ENCODE data around the gene OVCH1.

Gene OVCH1, protein sequence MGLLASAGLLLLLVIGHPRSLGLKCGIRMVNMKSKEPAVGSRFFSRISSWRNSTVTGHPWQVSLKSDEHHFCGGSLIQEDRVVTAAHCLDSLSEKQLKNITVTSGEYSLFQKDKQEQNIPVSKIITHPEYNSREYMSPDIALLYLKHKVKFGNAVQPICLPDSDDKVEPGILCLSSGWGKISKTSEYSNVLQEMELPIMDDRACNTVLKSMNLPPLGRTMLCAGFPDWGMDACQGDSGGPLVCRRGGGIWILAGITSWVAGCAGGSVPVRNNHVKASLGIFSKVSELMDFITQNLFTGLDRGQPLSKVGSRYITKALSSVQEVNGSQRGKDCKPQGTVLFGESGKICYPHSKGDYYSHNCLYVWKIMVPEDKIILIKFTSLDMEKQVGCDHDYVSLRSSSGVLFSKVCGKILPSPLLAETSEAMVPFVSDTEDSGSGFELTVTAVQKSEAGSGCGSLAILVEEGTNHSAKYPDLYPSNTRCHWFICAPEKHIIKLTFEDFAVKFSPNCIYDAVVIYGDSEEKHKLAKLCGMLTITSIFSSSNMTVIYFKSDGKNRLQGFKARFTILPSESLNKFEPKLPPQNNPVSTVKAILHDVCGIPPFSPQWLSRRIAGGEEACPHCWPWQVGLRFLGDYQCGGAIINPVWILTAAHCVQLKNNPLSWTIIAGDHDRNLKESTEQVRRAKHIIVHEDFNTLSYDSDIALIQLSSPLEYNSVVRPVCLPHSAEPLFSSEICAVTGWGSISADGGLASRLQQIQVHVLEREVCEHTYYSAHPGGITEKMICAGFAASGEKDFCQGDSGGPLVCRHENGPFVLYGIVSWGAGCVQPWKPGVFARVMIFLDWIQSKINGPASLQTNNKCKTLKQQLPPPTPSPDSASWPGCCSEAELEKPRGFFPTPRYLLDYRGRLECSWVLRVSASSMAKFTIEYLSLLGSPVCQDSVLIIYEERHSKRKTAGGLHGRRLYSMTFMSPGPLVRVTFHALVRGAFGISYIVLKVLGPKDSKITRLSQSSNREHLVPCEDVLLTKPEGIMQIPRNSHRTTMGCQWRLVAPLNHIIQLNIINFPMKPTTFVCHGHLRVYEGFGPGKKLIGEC

DNA sequence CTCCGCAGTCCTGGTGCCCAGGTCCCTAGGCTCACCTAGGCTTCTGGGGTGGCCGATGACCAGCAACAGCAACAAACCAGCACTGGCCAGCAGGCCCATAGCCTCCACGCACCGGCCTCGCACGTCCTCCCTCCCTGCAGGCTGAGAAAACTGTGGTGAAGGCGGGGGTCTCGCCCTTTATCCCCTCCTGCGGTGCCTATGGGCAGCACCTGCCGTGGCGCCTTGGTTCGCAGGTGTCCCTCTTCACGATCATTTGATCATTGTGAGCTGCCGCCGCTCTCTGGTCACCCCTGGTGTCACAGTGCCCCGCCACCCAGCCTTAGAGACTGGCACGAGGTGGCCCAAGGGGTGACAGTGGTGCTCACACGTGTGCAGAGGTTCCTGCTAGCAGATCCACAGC lies at the start of gene OVCH1:
Gene OVCH1 (minus strand): TSS at position 99 of the 400 bp plus-strand sequence. CDS start 0 bp downstream, at position 99.
- TF ChIP-seq GATA3 (IDR thresholded peaks at IDR 0.05; ENCODE audit: low read depth, low read length): no peak
- no peak for TF ChIP-seq GATA2 (IDR thresholded peaks at IDR 0.05; ENCODE audit: low read depth, low read length)

DNA sequence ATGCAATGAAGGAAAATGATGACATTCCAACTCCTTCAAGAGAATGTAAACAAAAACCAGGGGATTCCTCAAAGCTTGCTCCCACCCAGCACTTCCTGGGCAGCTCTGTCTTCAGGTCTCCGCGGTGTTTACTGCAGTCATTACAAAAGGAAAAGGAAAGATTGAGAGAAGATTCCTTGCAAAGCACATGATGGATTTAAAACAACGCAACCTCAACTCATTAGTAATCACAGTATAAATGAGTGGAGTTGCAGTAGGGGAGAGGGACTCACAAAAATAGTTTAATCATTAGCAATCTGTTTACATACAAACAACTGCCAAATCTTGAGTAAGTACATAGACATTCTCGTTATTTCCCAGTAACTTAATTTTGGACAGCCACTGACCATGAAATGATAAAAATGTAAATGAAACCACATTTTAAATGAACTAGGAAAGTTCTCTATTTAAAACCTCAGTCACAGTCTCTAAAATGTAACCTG lies 49.7 kb upstream of the OVCH1 start:
- TF ChIP-seq GATA2 (IDR thresholded peaks at IDR 0.05; ENCODE audit: low read depth, low read length) (no peak), GATA3 (IDR thresholded peaks at IDR 0.05; ENCODE audit: low read depth, low read length) (no peak)

DNA sequence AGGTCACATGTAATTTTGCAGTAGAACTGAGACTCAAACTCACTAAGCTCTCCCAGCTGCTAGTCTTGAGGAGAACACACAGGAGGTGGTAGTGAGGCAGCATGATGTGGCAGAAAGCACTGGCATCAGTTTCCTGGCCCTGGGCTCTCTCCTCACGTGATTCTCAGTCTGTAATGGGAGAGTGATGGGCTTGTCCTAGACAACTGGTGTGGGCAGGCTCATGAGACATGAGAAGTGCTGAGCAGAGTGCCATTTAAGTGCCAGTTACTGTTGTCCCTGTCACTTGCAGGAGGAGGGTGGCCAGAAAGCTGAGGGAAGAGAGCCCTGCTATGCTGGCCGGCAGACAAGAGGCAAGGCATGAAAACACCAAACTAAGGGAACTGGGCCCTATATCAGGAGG lies 48.5 kb upstream of the OVCH1 start:
- TF ChIP-seq GATA2 (IDR thresholded peaks at IDR 0.05; ENCODE audit: low read depth, low read length) (no peak), GATA3 (IDR thresholded peaks at IDR 0.05; ENCODE audit: low read depth, low read length) (no peak)

DNA sequence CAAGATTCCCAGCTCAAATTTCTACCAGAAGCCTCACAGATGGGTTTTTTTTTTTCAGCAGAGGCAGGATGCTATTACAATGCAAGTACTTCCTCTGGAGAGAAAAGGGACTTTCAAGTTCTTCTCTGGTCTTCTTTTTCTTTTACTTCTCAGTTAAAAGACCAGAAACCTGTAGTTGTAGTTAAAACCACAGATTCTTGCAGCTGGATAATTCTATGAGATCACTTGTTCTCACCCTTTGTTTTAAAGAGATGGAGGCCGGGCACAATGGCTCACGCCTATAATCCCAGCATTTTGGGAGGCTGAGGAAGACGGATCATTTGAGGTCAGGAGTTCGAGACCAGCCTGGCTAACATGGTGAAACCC lies 47.6 kb upstream of the OVCH1 start:
- TF ChIP-seq GATA3 (IDR thresholded peaks at IDR 0.05; ENCODE audit: low read depth, low read length): no peak
- TF ChIP-seq GATA2 (IDR thresholded peaks at IDR 0.05; ENCODE audit: low read depth, low read length): no peak

DNA sequence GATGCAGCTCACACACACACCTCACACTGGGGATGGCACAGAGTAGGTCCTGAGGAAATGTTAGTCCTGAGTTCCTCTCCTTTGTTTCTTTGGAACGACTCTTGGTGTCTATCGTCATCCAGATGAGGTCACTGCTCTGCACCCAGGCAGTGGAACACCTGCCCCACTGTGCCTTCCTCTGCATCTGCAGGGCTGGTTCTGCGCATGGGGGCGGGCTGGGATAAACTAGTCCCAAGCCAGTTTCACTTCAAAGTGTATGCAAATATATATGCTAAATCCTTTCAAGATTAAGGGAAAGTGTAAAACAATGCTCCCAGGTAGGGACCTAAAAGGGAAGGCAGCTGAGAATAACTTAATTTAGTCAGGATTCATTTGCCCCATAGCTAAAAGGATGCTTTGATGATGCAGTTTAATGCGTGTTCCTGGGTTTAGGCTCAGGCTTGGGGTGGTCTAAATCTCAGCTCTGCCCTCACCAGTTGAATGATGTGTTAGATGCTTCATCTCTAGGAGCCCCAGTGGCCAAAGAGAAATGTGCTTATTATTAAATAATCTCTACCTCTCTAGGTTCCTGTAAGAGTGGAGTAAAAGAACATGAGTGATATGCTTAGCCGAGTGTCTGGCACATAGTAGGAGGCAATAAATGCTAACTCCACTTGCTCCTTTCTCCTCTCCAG lies 47.1 kb upstream of the OVCH1 start:
- TF ChIP-seq GATA3 (IDR thresholded peaks at IDR 0.05; ENCODE audit: low read depth, low read length): no peak
- TF ChIP-seq GATA2 (IDR thresholded peaks at IDR 0.05; ENCODE audit: low read depth, low read length): no peak

DNA sequence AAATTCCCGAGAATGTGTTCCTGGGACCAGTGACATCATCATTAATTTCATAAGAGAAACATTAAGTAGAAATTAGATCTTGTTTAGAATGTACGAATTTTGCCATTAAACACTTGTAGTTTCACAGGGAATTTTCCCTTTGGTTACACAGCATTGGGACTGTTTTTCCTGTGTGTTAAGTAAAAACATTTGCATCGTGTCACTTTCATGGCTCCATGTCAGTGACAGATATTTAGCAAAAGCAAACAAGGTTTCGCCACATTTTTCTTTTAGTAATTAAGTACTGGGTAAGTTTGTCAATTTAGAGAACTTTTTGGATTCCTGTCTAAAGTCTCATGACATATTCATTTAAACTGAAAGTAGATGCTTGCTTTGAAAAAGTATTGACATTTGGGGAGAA lies 45.5 kb upstream of the OVCH1 start:
- TF ChIP-seq GATA2 (IDR thresholded peaks at IDR 0.05; ENCODE audit: low read depth, low read length) (no peak), GATA3 (IDR thresholded peaks at IDR 0.05; ENCODE audit: low read depth, low read length) (no peak)

DNA sequence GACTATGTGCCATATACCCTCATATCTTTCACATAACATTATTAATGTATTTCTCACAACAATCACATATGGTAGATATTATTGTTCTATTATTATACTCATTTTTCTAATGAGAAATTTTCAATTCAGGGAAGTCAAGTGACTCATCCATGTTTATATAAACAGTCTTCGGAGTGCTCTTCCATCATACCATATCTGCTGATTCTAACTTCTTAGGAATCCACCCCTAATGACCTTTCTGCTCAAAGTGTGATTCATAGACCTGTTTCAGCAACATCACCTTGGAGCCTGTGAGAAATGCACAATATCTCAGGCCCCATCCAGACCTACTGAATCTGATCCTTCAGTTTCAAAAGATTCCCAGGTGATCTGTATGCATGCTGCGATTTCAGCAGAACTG lies 39.8 kb upstream of the OVCH1 start:
- TF ChIP-seq GATA2 (IDR thresholded peaks at IDR 0.05; ENCODE audit: low read depth, low read length): no peak
- TF ChIP-seq GATA3 (IDR thresholded peaks at IDR 0.05; ENCODE audit: low read depth, low read length): no peak

DNA sequence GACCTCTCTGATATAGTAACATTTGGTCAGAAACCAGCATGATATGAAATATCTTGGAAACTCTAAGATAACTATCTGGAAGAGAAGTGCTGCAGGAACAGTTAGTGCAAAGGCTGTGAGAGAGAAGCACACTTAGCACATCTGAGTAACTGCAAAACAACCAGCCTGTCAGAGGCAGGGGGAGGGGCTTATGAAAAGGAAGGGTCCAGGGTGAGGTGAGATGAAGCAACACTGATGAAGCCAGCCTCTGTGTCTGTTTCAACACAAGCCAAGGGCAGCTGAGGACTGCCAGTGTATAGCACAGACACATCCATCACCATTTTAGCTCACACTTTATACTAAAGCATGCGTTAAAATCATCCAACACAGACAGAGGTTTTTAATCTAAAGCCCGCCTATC lies 37.4 kb upstream of the OVCH1 start:
- TF ChIP-seq GATA2 (IDR thresholded peaks at IDR 0.05; ENCODE audit: low read depth, low read length): no peak

DNA sequence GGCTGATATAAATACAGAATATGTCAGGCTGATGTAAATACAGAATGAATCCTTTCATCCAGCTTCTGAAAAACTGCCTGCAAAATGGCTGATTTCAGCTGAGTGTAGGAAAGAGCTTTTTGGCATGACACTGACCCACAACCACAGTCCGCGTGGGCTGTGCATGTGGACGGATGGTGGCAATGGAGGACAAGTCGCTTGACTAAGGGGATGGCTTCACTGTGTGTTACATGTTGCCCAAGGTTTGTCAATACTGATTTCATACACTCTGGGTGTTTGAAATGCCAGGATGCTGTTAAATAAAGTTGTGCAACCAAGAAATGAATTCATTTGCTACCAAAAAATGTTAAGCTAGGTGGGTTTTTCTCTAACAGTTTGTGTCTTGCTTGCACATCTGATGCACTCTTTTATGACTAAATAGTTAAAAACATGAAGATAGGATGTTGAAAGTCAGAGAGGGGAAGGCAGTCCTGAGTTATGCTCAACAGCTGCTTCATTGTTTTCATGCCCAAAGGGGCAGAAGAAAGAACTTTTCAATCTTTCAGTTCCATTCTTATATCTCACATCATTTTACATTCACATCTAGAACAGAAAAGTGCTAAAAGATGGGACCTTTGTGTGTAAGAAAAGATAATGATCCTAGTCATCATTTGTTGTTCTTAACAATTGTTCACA lies 36.5 kb upstream of the OVCH1 start:
- TF ChIP-seq GATA2 (IDR thresholded peaks at IDR 0.05; ENCODE audit: low read depth, low read length) (no peak), GATA3 (IDR thresholded peaks at IDR 0.05; ENCODE audit: low read depth, low read length) (no peak)

DNA sequence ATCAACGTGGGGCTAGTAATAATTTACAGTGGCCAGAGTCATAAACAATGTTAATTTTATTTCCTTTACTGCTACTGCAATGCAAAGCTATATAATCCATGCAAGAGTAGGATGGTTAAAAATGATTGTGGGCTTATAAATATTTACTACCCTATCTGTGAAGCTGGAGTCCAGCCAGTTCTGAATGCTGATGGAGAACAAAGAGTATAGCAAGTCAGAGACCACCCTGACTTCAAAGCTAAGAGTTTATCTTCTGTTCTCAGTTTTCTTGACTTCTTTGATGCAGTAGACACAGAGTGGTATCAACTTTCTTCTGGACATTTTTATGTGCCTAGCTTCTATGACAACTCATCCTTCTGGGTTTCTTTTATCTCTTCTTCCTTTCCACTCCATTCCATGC lies 34.0 kb upstream of the OVCH1 start:
- TF ChIP-seq GATA2 (IDR thresholded peaks at IDR 0.05; ENCODE audit: low read depth, low read length): no peak
- no peak for TF ChIP-seq GATA3 (IDR thresholded peaks at IDR 0.05; ENCODE audit: low read depth, low read length)

DNA sequence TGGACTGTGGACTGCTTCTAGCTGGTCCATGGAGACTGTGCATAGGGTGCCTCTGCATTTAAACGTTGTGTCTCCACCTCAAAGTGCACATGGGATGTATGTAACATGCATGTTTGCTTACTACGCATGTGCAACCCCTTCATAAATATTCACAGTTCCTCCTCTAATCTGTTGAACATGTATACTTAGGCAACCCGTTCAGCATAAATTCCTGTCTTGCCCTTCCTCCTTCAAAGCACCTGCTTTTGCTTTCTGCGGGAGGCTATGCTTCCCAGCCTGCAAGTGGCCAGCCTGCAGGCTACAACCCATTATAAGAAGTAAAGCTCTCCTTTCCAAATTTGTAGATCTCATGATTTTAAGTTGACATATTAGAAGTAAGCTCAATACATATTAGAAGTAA lies 33.0 kb upstream of the OVCH1 start:
- TF ChIP-seq GATA2 (IDR thresholded peaks at IDR 0.05; ENCODE audit: low read depth, low read length) (no peak), GATA3 (IDR thresholded peaks at IDR 0.05; ENCODE audit: low read depth, low read length) (no peak)

DNA sequence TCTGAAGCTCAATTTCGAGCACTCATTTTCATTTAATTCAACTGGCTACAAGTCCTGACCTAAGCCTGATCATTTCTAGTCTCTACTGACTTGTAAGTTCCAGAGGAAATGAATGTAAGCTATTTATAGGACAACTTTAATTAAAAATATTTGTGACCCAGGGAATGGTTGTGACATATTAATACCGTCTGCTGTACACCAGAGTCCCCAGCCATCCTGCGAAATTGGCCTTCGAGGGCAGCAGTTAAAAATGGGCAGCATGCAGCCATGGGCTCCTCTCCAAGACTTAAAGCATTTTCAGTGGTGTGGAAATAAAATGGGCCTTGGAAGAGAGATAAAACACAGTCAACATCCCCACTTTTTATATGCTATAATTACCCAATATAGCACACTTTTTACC lies 30.7 kb upstream of the OVCH1 start:
- TF ChIP-seq GATA2 (IDR thresholded peaks at IDR 0.05; ENCODE audit: low read depth, low read length) (no peak), GATA3 (IDR thresholded peaks at IDR 0.05; ENCODE audit: low read depth, low read length) (no peak)

DNA sequence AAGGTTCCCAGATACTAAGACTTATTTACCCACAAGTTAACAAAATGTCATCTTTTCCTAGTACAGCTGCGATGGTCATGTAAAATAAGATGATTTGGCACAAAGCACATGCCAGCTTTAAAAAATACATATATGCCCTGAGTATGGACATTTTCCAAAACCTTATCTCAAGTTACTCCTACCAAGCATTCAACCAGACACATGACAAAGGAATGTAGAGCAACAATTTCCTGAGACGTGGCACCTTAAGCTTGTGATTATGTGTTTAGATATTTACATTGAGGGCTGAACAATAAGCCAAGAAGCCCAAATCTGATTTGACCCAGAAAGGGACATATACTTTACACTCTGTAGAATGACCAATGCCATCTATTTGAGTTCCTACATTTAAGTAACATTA lies 24.5 kb upstream of the OVCH1 start:
- TF ChIP-seq GATA2 (IDR thresholded peaks at IDR 0.05; ENCODE audit: low read depth, low read length) (no peak), GATA3 (IDR thresholded peaks at IDR 0.05; ENCODE audit: low read depth, low read length) (no peak)
